NCI-H146 treated with DMSO at 0.1 percent for 48 hours (cell line): ENCODE data around the gene FARP1.

Experiments used
- DNase-seq: peaks from one replicate; lab custom pipeline; 2025; ENCODE audit not compliant: unreplicated experiment; lab: John Stamatoyannopoulos, UW

The FARP1 gene

DNA sequence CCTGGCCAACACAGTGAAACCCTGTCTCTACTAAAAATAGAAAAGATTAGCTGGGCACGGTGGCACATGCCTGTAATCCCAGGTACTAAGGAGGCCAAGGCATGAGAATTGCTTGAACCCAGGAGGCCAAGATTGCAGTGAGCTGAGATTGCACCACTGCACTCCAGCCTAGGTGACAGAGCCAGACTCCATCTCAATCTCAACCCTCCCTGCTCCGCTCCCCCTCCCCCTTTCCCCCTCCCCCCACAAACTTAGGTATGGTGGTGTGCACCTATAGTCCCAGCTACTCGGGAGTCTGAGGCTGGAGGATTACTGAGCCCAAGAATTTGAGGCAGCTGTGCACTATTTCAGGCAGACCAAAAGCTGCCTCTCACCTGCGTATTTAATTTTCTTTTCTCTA is 55.8 kb downstream of the FARP1 start:
- no peak for DNase-seq

DNA sequence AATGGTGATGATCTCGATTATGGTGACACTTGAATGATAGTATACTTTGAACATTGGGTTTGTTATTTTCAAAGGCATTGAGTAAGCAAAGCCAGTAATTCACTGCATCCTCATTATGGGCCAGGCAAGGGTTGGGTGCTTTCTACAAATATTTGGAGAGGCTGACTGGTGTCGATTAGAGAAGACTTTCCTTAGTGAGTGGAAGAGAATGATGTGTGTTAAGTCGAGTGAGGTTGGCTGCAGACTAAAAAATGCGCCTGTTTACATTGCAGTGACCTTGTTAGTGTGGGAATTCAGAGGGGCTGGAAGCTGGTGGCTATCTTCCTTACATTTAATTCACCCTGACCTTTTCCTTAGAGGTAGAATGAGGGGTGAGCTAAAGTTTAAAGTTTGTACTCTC is 56.6 kb downstream of the FARP1 start:
- DNase-seq: peak; percentile 55

DNA sequence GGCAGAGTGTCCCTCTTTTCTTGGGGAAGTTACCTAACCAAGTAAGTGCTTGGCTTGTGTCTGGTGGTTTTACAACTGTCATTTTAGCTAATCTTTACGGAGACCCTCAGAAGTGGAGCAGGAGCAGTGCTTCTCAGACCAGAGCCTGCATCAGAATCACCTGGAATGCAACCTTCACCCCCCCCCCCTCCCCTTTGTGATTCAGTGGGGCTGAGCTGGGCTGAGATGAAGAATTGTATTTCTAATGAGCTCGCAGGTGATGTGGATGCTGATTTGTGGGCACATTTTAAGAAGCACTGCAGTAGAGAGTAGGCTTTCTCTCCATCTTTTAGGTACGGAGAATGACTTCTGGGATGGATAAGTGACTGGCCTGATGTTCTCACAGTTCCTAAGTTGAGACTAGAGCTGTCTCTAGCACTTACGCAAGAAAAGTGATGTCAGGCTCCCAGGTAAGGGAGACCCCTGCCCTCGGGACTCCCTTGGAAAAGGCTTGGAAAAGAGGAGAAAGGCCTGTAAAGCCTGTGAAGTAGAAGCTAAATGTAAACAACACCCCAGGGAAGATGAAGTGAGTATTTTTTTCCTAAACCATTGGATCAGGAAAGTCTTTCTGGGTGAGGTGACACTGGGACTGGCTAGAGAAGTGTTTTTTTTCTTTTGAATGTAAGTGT is 57.5 kb downstream of the FARP1 start:
- no peak for DNase-seq

DNA sequence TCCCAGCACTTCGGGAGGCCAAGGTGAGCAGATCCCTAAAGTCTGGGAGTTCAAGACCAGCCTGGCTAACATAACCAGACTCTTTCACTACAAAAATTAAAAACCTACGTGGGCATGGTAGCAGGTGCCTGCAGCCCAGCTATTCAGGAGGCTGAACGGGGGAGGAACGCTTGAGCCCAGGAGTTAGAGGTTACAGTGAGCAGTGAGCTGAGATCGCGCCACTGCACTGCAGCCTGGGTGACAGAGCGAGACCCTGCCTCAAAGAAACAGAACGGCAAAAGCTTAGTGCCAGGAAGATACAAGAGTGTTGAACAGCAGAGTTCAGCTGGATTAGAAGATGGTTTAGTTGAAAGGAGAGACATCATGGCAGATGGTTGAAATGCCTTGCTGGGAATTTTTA is 58.3 kb downstream of the FARP1 start:
- DNase-seq: no peak

DNA sequence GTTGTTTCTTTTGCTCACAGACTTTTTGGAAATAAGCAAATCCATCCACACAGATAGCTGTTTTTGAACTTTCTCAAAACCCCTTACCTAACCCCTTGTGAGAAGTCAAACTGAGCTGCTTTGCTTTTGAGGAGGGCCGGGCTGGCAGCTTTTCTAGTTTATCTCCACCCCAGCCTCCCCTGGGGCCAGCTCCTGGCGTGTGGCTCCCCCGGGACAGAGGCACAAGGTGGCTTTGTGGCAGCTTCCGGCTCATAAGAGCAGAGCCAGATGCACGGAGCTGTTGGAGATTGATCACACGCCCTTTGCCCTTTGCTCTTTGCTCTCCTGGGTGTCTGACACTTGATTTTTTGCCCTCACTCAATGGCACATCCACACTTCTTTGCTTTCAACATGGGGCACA is 59.1 kb downstream of the FARP1 start:
- no peak for DNase-seq

DNA sequence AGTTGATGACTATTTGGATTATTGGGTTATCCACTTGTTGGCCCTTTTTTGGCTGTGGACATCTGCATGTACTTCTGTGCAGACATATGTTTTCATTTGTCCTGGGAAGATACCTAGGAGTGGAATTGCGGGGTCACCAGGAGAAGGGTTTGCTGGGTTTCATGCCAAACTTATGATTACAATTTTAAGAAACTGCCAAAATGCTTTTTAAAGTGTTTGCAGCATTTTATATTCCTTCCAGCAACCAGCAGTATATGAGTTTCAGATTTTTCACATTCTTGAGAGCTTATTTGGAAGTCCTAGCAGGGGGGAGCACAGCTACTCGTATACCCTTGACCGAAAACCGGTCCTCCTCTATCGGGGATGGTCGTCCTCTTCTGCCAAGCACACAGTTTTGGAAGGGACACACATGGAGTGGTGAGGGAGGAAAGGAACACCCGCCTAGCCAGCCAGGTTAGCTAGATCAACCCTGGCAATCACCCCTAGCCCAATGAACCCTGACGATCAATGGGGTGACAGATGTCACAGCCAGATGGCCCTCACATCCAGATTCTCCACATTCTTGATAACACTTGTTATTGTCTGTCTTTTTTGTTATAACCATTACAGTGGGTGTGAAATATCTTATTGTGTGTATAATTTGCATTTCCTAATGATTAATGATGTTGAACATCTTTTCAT is 60.9 kb downstream of the FARP1 start:
- DNase-seq: no peak

DNA sequence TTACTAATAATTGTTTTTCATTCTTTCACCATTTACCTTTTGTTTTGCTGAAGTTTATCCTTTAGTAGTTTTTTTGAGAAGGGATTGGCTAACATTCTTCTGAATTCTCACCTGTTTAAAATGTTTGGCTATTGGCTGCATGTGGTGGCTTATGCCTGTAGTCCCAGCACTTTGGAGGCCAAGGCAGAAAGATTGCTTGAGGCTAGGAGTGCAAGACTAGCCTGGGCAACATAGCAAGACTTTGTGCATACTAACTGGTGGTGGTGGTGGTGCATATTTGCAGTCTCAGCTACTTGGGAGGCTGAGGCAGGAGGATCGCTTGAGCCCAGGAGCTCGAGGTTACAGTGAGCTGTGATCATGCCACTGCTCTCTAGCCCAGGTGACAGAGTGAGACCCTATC is 61.7 kb downstream of the FARP1 start:
- no peak for DNase-seq

DNA sequence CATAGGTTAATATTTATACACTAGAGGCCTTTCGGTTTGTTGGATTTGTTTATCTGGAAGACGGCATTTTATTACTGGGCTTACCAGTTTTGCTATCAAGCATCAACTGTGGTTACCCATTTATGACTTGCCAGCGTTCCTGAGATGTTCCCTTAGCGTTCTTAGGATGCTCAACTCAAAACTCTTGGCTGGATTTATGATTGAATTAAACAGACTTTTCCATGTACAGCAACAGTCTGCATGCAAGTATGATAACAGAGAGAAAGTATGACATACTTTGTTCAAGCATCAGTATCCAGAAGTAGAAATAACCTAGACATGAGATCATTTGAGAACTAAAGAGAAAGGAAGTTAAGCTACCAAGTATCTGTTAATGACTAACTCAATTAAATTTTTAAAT is 64.1 kb downstream of the FARP1 start:
- DNase-seq: no peak

DNA sequence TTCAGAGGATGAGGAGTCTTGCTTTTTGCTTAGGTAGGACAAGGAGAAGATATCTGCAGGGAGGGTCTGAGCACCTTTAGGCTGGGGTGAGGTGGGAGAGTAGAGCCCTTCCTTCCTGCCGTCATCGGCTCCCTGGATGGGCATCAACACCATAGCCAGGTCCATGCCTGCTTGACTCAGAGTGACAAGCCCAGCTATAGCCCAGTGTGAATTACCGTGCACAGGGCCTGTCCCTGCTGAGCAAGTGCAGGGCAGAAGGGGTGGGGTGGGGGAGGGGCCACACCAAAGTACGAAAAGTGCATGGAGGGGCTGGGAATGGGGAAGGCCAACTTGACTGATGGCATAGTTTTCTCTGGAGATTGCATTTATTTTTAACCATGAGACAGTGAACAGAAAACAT is 64.5 kb downstream of the FARP1 start:
- no peak for DNase-seq

DNA sequence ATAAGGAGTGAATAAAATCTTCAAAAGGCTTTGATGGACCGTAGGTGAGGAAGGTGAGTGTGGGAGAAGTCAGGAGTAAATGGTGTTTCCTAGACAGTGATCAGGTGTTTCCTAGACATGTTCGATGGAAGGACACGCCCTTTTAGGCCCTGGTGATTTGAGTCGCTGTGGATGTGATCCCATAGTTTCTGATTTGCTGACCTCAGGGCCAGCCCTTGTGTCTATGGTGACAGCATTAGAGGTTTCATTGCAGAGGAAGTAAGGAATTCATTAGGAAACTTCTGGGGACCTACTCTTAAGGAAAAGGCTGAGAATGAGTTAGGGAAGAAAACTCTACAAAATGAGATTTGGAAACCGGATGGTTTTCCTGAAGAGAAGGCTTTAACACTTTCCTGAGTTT is 65.7 kb downstream of the FARP1 start:
- no peak for DNase-seq

DNA sequence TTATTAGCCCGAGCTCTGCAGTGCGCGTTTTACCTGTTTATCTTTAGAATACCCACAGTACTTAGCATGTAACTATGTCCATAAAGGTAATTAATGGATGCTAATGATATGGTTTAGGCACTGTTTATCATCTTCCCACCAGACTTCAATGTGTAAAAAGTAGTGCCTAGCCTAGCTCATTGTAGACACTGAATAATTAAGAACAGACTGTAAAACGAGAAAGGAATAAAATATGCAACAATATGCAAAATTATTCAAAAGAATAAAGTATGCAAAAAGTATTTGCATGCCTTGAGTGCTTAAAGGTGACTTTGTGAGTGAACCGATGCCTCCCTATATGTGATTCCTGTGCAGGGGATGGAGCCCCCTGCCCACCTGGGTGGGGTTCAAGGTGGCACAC is 69.9 kb downstream of the FARP1 start:
- no peak for DNase-seq

DNA sequence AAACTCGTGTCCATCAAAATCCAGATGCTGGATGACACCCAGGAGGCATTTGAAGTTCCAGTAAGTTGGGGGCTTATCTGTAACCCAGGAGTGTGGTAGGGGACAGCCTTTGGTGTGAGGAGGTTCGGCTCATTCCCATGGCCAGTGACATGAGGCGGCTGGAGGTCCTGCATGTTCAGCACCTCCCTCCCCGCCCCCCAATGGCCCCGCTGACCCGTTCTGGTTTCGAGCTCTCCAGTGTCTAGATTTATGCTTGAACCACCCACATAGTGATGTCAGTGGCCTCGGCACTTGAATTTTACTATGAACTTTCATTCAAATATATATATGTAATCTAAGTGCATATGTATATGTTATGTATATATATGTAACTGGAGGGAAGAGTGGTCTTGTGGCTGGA is 70.5 kb downstream of the FARP1 start:
- no peak for DNase-seq

DNA sequence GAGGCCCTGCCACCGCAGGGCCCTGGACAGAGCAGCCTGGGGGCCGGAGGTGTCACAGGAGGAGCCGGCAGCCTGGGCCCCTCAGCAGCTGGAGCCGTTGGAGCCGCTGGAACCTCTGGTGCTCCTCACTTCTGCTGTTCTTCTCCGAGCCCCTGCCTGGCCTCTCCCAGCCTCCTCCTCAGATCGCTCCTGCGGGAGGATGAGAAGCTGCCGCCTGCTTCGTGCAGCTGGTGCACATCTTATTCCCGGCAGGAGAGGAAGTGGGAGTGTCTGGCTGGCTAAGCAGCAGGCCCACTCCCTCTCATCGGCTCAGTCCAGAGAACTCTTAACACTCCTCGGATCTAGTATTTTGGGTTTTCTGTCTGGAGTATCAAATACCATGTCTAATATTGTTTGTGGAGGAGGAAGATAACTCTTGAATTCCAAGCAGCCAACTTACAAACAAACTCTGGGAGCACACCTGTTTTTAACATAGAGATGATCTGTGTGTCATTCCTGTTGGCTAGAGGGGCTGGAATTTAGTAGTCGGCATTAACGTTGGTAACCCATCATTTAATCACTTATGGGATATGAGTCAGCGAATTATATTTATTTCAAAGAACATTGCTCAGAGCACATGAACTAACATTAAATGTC is 71.2 kb downstream of the FARP1 start:
- no peak for DNase-seq

DNA sequence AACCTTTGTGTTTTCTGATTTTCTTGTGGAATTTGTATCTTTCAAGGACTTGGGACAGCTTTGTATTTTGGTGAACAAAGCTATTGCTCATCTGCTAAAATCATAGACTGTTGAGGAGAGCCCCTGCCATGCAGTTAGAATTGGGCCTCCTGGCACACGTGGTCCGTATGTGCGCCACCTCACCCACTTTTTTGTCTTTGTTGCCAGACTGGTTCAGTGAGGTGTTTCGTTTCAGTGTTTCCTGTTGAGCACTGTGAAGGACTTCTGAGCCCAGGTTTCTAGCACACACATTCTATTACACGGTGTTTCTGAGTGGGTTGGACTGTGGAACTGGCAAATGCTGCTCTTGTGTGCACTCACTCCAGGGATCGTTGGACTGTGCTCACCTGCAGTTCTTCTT is 71.8 kb downstream of the FARP1 start:
- DNase-seq: no peak

DNA sequence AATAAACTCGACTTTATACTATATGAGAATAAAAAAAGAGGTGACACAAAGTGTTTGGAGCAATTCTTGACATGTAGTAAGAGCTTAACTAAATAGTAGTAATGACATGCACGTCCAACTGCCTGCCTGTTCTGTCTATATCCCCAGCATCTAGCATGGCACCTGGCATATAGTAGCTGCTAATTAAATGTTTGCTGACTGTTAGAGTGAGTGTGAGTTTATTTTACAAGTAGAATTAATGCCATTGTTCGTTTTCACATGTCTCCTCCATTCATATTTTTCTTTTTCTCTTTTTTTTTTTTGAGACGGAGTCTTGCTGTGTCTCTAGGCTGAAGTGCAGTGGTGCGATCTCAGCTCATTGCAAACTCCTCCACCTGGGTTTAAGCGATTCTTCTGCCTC is 72.6 kb downstream of the FARP1 start:
- DNase-seq: no peak

DNA sequence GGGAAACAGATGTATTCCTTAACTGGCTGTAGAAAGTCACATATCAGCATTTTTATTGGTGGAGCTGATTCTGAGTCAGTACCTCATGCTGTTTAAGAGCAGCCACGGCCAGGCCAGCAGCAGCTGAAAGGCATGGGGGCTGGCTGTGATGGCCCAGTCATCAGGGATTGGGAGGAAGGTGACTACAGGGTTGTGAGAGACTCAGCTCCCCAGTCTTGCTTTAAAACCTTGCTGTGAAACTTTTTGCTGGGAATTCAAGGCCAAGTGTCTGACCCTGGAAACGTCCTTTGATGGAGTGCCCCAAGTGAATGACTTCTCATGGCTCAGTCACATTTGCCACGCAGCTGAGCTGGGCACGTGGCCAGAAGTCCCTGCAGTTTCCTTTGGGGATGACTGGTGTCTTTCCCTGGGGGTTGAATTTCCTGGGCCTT is 73.3 kb downstream of the FARP1 start:
- no peak for DNase-seq

DNA sequence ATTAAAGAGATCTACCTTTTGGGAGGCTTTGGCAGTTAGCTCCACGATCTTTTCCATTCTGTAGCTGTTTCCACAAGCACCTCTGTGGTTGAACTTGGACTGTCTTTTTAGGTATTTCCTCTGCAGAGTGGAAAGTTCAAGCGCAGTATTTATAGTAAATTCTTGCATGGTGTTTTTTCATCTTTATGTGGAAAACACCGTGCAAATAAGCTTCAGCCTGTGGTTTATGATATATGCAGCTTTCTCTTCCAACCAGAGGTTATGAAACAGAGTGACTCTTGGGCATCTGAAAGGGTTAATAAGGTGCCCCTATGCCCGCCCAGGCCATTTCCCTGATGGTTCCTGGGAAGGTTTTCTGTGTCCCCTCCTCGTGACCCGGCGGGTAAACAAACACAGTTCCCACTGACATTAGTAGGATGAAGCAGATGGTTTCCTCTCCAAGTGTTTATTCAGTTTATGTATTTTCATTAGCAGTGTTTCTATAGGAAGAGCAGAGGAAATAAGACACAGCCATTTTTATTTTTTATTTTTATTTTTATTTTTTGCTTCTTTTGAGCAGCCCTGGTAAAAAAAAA is 73.9 kb downstream of the FARP1 start:
- no peak for DNase-seq

DNA sequence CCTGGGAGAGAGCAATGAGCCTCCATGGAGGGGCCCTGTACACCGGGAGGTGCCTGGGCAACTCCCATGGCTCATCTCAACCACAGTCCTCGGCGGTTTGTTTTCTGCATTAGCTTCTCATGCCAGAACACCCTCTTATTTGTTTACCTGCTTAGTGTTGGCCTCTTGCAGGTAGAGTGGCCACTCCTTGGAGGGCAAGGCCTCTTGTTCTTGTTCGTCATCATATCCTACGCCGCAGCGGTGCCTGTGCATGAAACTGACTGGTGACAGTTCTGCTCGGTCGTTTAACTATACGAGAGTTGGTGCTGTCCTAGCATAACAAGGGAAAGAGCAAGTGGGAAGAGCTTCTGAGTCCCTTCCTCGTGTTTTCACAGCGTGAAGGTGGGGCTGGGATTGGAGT is 74.7 kb downstream of the FARP1 start:
- no peak for DNase-seq

DNA sequence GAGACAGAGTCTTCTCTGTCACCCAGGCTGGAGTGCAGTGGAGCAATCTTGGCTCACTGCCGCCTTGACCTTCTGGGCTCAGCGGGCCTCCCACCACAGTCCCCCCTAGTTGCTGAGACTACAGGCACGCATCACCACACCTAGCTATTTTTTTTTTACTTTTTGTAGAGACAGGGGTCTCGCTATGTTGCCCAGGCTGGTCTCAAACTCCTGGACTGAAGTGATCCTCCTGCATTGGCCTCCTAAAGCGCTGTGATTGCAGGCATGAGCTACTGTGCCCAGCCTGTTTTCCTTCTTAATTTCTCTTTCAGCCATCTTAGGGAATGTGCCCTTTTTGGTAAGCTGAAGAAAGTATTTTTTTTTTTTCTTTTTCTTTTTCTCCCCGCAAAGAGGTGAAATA is 76.8 kb downstream of the FARP1 start:
- DNase-seq: no peak

DNA sequence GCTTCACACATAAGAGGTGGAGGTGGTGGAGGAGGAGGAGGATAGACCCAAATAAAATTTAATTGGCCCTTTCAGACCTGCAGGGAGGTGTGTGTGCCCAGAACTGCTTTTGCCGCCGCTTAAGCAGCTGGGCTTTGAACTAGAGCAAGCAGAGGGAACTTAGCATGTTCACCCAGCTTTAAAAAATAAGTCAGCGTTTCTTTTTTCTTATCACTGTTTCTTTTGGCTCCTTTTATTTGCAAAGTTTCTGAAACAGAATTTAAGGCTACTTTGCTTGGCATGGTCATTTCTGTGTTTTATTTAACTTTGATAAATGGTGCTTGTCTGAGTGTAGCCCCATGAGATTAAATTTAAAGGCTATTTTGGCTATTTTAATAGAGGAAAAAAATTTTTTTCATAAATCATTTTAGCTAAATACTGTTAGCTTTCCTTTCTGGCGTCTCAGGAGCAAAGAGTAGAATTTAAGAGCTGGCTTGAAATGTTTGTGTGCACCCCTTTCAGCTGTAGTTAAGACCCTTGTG is 77.4 kb downstream of the FARP1 start:
- no peak for DNase-seq

DNA sequence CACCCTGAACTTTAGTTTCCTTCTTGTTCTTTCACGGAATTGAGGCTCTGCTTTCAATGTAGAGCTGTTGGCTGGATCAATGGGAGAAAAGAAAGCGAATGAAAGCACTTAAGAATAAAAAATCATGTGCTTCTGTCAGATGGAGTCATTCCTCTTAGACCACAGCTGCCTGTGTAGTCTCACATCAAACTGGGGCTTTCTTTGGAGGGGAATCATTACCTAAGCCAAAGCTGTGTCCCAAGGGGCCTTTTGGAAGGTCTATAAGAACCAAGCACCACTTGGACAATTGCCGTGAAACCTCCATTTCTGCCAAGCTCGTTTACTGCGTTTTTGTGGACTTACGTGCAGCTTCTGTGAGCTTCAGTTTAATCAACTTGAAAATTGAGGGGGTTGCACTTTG is 78.3 kb downstream of the FARP1 start:
- no peak for DNase-seq

DNA sequence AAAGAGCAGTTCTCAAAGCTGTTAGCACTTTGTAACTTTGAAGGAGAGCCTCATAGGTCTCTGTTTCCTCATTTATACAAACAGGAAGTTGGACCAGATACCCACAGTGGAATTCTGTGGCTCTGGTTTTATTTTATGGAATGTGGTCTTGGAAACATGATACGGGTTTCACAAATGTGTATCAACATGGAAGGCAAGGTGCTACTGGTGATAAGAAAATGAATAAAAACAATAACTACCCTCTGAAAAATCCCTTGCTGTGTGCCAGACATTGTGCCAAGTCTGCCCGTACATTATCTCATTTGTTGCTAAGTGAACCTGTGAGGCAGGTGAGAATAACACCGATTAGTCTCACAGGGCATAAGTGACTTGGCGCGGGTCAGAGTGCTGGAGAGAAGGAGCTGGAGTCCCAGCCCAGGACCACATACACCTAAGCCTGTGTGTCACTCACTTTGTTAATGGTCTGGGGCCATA is 79.2 kb downstream of the FARP1 start:
- no peak for DNase-seq
